Progenitor cell of endocrine pancreas (in vitro differentiated cells): Measurements from ENCODE around the gene DYTN. TPM values are rescaled to one million over a fixed set of nuclear protein-coding genes. Genes with fewer than 3 reads are reported as not detected.
A peak's percentile ranks its signal among the peaks of the same experiment; 100 is the strongest.

Experiments used
- DNase-seq: peaks from one replicate; pipeline ENCODE4 v3.0.0; 2021; ENCODE audit warnings: low spot score; ENCODE audit not compliant: unreplicated experiment
- H3K27ac Mint-ChIP-seq: 2 replicates; pipeline ENCODE4 v1.8.0; 2021; ENCODE audit warnings: mild to moderate bottlenecking, moderate library complexity, mixed read lengths
- H3K27me3 Mint-ChIP-seq: 2 replicates; pipeline ENCODE4 v1.8.0; 2021; ENCODE audit warnings: mixed read lengths
- H3K36me3 Mint-ChIP-seq: 2 replicates; pipeline ENCODE4 v1.8.0; 2022; ENCODE audit warnings: mixed read lengths; ENCODE audit not compliant: insufficient read depth
- H3K4me1 Mint-ChIP-seq: 2 replicates; pipeline ENCODE4 v1.8.0; 2021; ENCODE audit warnings: low read depth, mixed read lengths
- H3K4me3 Mint-ChIP-seq: 2 replicates; pipeline ENCODE4 v1.8.0; 2021; ENCODE audit warnings: low read depth, mild to moderate bottlenecking, moderate library complexity, mixed read lengths
- H3K9me3 Mint-ChIP-seq: 2 replicates; pipeline ENCODE4 v1.8.0; 2021; ENCODE audit warnings: low read depth, mixed read lengths
- total RNA-seq: library from RNA; stranded (reverse); gene quantifications from 2 replicates; pipeline ENCODE4 v1.2.1, GENCODE V29; 2021
- TF ChIP-seq, protein P1 (sequence below): fragments of 200-600 bp; sonication (generic); IDR thresholded peaks from one replicate; pipeline ENCODE4 v1.5.0; 2021; ENCODE audit warnings: antibody characterized with exemption, mild to moderate bottlenecking; ENCODE audit not compliant: unreplicated experiment

DYTN gene
- total RNA-seq, 1 donor from 2014 or later, result not detected

GRCh38 chr2:206647985-206648384, 70.2 kb downstream of the DYTN start:
- H3K9me3 Mint-ChIP-seq, result no peaks in the 10 kb centered on the region
- peaks cover 24% of the 10 kb centered on the region for H3K27me3 Mint-ChIP-seq
- no peak overlapping the region for H3K27ac Mint-ChIP-seq
- TF ChIP-seq, protein P1, sequence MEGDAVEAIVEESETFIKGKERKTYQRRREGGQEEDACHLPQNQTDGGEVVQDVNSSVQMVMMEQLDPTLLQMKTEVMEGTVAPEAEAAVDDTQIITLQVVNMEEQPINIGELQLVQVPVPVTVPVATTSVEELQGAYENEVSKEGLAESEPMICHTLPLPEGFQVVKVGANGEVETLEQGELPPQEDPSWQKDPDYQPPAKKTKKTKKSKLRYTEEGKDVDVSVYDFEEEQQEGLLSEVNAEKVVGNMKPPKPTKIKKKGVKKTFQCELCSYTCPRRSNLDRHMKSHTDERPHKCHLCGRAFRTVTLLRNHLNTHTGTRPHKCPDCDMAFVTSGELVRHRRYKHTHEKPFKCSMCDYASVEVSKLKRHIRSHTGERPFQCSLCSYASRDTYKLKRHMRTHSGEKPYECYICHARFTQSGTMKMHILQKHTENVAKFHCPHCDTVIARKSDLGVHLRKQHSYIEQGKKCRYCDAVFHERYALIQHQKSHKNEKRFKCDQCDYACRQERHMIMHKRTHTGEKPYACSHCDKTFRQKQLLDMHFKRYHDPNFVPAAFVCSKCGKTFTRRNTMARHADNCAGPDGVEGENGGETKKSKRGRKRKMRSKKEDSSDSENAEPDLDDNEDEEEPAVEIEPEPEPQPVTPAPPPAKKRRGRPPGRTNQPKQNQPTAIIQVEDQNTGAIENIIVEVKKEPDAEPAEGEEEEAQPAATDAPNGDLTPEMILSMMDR, result no peak
- no peaks in the 10 kb centered on the region for H3K4me1 Mint-ChIP-seq
- no peak for DNase-seq
- no peak overlapping the region for H3K4me3 Mint-ChIP-seq
- H3K36me3 Mint-ChIP-seq, result no peaks in the 10 kb centered on the region

DNA sequence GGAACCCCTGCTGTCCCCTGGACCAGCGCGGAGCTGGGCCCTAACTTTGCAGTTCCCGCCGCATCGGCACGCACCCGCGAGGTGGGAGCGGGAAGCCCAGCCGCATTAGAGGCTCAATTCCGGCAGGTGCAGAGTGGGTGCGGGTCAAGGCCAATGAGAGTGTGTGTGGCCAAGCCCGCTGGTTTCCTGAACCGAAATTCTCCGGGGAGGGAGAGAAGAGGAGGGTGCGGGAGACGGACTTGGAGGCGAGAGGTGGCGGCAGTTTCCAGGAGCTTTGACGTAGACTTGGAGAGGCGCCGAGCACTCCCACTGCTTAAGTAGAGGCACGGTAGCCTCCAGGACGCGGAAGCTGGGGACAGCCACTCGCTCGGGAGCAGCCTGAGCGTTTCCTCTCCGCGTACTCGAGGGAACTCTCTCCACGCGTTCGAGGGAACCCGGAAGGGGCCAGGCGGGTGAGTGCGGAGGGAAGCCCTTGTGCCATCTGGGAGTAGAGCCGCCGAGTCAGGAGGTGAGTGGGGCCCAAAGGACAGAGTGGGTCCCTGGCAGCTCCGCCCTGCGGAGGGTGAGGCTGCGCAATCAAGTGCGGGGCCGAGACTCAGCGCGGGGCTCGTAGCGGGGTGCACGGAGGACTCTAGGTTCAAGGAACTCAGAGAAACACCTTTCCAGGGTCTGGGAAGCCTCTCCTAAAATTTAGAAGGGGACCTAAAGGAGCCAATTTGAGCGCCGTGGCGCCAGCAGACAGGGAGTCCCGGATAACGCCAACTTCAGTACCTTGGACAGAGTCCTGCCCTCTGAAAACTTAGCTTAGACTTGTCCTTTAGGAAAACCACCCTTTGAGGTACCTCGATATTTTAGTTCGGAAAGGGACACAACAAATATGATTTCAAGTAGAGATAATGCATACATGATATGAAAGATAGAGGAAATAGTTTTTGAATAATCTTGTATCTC, 75.8 kb downstream of the DYTN start, which contains the start of gene FAM237A:
TSS of gene FAM237A (plus strand) at position 413 of the 951 bp plus-strand sequence. CDS start 1,750 bp downstream, outside the sequence.
- H3K27ac Mint-ChIP-seq, result no peak within 1 kb of the TSS
- DNase-seq, result peak; percentile 57
- H3K4me3 Mint-ChIP-seq, result peak within 1 kb of the TSS; percentile 50
- peaks cover 23% of the 10 kb centered on the region for H3K27me3 Mint-ChIP-seq
- no peaks in the 10 kb centered on the region for H3K36me3 Mint-ChIP-seq
- TF ChIP-seq, protein P1, result no peak
- H3K9me3 Mint-ChIP-seq, result no peaks in the 10 kb centered on the region
- peaks cover 1% of the 10 kb centered on the region for H3K4me1 Mint-ChIP-seq

GRCh38 chr2:206641226-206641625, 77.0 kb downstream of the DYTN start:
- Mint-ChIP-seq H3K4me1 (peaks cover 1% of the 10 kb centered on the region), H3K4me3 (no peak overlapping the region), H3K27ac (no peak overlapping the region), H3K36me3 (no peaks in the 10 kb centered on the region), H3K9me3 (no peaks in the 10 kb centered on the region), H3K27me3 (peaks cover 17% of the 10 kb centered on the region)
- DNase-seq, result no peak
- TF ChIP-seq, protein P1, result no peak

GRCh38 chr2:206639636-206640035, 78.6 kb downstream of the DYTN start:
- H3K36me3 Mint-ChIP-seq, result no peaks in the 10 kb centered on the region

DNA sequence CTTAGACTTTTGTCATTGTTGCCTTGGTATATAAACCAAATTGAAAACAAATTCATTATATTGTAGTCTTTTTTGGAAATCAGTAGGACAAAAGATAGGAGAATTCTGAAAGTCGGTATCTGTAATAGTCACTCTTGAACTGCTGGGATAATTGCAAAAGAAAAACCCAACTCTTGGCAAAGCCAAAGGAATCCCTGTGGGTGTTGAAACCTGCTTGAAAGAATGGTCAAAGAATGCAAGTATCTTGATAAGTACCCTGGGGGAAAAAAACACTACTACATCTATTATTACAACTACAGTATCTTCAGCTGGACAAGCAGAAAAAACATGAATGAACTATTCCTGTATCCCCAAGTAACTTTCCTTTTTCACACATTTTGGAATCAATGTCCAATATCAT, 83.2 kb downstream of the DYTN start:
- TF ChIP-seq, protein P1, result no peak
- no peak for DNase-seq
- H3K9me3 Mint-ChIP-seq, result no peaks in the 10 kb centered on the region
- H3K4me3 Mint-ChIP-seq, result no peak overlapping the region
- H3K36me3 Mint-ChIP-seq, result no peaks in the 10 kb centered on the region
- no peaks in the 10 kb centered on the region for H3K4me1 Mint-ChIP-seq
- peaks cover 8% of the 10 kb centered on the region for H3K27me3 Mint-ChIP-seq
- no peak overlapping the region for H3K27ac Mint-ChIP-seq

More at GRCh38 chr2:206639636-206640035, 78.6 kb downstream of the DYTN start:
- peaks cover 13% of the 10 kb centered on the region for H3K27me3 Mint-ChIP-seq
- DNase-seq, result no peak
- peaks cover 1% of the 10 kb centered on the region for H3K4me1 Mint-ChIP-seq
- TF ChIP-seq, protein P1, result no peak
- H3K4me3 Mint-ChIP-seq, result no peak overlapping the region
- no peaks in the 10 kb centered on the region for H3K9me3 Mint-ChIP-seq
- H3K27ac Mint-ChIP-seq, result no peak overlapping the region
